Psoas muscle (tissue), 8 donors: ENCODE data around the gene CLRN2. TPM values are rescaled to one million over a fixed set of nuclear protein-coding genes. Genes with fewer than 3 reads are reported as not detected.

ENCODE experiments used
- ATAC-seq, 4 donors: fragments of 200-7000 bp; cut with Tn5 transposase; one replicate each; pipeline ENCODE4 v1.9.1; 2020; ENCODE audit warnings: moderate library complexity in 3 of 4, mild to moderate bottlenecking in 2 of 4
- DNase-seq, 2 donors: peaks; one replicate each; pipeline ENCODE4 v3.0.0-alpha.2; 2020
- H3K27ac ChIP-seq: fragments of 200-600 bp; one replicate; pipeline ENCODE4 v1.8.0; 2022
- H3K27me3 ChIP-seq, 3 donors: fragments of 200-600 bp in 1 of 3; one replicate each; pipeline versions ENCODE4 v1.6.1 to v1.8.0; 2013 to 2022; ENCODE audit warnings: low read length in 2 of 3, mild to moderate bottlenecking in 2 of 3, moderate library complexity in 1 of 3; ENCODE audit not compliant: insufficient read depth in 3 of 3
- H3K36me3 ChIP-seq, 2 donors: fragments of 200-600 bp in 1 of 2; one replicate each; pipeline versions ENCODE4 v1.6.1 to v1.8.0; 2013 to 2022; ENCODE audit warnings: low read depth in 1 of 2, mild to moderate bottlenecking in 1 of 2, moderate library complexity in 1 of 2; ENCODE audit not compliant: insufficient read depth in 1 of 2
- H3K4me1 ChIP-seq: fragments of 200-600 bp; one replicate; pipeline ENCODE4 v1.8.0; 2022
- H3K4me3 ChIP-seq: fragments of 200-600 bp; one replicate; pipeline ENCODE4 v1.8.0; 2022; ENCODE audit warnings: mild to moderate bottlenecking
- H3K9me3 ChIP-seq: fragments of 200-600 bp; one replicate; pipeline ENCODE4 v1.8.0; 2022
- WGBS, 3 donors: extraction: QIAGEN DNeasy Blood & Tissue Kit; methylation state at CpG; one replicate each; pipeline versions ENCODE4 v1.1.6 to v1.1.7; 2013; 5-methylcytosine and 5-hydroxymethylcytosine counted together
- intact Hi-C, 2 donors: fragments of 100-400 bp; cut with DNase I; formaldehyde crosslinking; loops; one replicate each; pipeline versions ENCODE4 v1.11.0 to v1.14.2; 2022
- long read RNA-seq, 2 donors: library from polyadenylated mRNA; unstranded; transcript quantifications; one replicate each; pipeline ENCODE4 v2.0.0, GENCODE V29; 2021
- polyA plus RNA-seq, 3 donors: library from polyadenylated mRNA; stranded (reverse); fragments of 200-250 nt; gene quantifications; one replicate each; pipeline ENCODE4 v1.2.3, GENCODE V29; 2013
- total RNA-seq, 4 donors: library from RNA; stranded (reverse); fragmentation: NEBNext Ultra II Directional in 2 of 4; extraction: Animal tissue kit (Norgen Biotek cat#: 25700) in 2 of 4; gene quantifications; one replicate each; pipeline versions ENCODE4 v1.2.1 to v1.2.4, GENCODE V29; 2021 to 2023
- TF ChIP-seq, protein P1 (sequence below): fragments of 200-600 bp; IDR thresholded peaks from one replicate; pipeline ENCODE4 v1.8.0; 2022; ENCODE audit warnings: antibody characterized with exemption
- donor health status: healthy with polysubstance abuse.
- donor health status: DM: no; HTN: no; CAD: no; lungs with moderate emphysema.
- donor health status: Bipolar disorder and iron deficiency.
- donor health status: healthy.
- donor health status: DM: yes; HTN: yes; CAD: no.
- donor health status: DM: no; HTN: no; CAD: no.
- donor health status: DM: no; HTN: no; CAD: no.
- donor health status: DM: yes; HTN: yes; CAD: no.

Gene CLRN2, protein sequence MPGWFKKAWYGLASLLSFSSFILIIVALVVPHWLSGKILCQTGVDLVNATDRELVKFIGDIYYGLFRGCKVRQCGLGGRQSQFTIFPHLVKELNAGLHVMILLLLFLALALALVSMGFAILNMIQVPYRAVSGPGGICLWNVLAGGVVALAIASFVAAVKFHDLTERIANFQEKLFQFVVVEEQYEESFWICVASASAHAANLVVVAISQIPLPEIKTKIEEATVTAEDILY
- total RNA-seq (not detected), polyA plus RNA-seq (not detected)
- long read RNA-seq, donor 1: 0 reads
- long read RNA-seq, donor 2: 0 reads

DNA sequence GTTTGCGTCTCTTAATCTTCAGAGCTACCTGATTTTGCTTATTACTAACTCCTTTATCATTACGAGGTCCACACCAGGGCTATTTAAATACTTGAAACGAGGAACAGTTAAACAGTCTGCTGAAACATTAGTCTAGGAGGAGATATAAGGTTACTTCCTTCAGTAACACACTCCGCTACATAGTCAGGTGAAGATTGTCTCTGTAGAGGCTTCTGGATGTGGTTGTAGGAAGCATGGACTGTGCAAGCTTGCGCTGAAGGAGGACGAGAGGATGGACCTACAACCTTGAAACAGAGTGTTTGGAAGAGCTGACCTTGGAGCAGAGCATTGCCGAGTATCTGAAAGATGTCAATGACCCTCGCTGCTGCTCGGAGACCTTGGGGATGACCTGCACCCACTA lies at the start of gene CLRN2:
Gene CLRN2, plus strand, starts transcription at position 301 of the 400 bp plus-strand sequence. CDS start 102 bp downstream, outside the sequence.
- intact Hi-C loops: loop anchor here in 1 of 2 donors (10.0 kb wide), 1 partner anchor 510 kb away; the partner anchor contains the start of gene LCORL
- TF ChIP-seq, protein P1, sequence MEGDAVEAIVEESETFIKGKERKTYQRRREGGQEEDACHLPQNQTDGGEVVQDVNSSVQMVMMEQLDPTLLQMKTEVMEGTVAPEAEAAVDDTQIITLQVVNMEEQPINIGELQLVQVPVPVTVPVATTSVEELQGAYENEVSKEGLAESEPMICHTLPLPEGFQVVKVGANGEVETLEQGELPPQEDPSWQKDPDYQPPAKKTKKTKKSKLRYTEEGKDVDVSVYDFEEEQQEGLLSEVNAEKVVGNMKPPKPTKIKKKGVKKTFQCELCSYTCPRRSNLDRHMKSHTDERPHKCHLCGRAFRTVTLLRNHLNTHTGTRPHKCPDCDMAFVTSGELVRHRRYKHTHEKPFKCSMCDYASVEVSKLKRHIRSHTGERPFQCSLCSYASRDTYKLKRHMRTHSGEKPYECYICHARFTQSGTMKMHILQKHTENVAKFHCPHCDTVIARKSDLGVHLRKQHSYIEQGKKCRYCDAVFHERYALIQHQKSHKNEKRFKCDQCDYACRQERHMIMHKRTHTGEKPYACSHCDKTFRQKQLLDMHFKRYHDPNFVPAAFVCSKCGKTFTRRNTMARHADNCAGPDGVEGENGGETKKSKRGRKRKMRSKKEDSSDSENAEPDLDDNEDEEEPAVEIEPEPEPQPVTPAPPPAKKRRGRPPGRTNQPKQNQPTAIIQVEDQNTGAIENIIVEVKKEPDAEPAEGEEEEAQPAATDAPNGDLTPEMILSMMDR: no peak
- 79 to 82% (median 79%) methylated on average over 9 of the region's 9 CpGs for WGBS, 3 donors
- ATAC-seq (no peak), DNase-seq (no peak)
- peaks cover 12% of the 10 kb centered on the region for H3K4me1 ChIP-seq
- no peaks in the 10 kb centered on the region for H3K36me3 ChIP-seq
- no peak within 1 kb of the TSS for H3K27ac ChIP-seq
- no peak within 1 kb of the TSS for H3K4me3 ChIP-seq
- no peaks in the 10 kb centered on the region for H3K9me3 ChIP-seq
- no peaks in the 10 kb centered on the region for H3K27me3 ChIP-seq

DNA sequence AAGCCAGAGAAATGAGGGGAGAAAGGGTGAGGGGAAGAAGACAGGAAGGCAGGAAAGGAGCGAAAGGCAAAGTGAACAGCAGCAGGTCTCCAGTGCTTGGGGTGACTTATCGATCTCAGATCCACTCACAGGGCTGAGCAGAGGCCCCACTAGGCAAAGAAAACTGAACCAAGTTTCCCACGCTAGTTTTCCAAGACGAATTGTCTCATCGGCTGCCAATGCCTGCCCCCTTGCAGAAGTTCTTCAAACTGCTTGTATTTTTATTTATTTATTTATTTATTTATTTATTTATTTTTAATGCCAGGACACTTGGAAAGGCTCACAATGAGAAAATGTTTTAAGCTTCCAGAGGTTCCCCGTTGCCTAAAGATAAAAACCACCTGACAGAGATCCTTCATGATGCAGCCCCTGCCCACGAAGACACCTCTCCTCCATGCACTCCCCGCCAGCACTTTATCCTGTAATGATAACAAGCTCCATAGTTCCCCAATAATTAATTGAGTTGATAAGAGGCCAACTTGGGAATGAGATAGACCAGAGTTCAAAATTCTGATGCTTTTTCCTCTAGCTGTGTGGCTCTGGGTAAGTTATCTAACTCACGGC lies 46.2 kb upstream of the CLRN2 start:
- H3K4me3 ChIP-seq: no peak overlapping the region
- H3K27ac ChIP-seq: no peak overlapping the region
- no peaks in the 10 kb centered on the region for H3K4me1 ChIP-seq
- H3K36me3 ChIP-seq: no peaks in the 10 kb centered on the region
- WGBS, 3 donors: 43 to 45% (median 44%) methylated on average over 9 of the region's 9 CpGs
- no peaks in the 10 kb centered on the region for H3K9me3 ChIP-seq
- no peak for ATAC-seq
- H3K27me3 ChIP-seq: no peaks in the 10 kb centered on the region
- TF ChIP-seq, protein P1: peak; percentile 51
- DNase-seq: no peak
- intact Hi-C loops: no loop called here

DNA sequence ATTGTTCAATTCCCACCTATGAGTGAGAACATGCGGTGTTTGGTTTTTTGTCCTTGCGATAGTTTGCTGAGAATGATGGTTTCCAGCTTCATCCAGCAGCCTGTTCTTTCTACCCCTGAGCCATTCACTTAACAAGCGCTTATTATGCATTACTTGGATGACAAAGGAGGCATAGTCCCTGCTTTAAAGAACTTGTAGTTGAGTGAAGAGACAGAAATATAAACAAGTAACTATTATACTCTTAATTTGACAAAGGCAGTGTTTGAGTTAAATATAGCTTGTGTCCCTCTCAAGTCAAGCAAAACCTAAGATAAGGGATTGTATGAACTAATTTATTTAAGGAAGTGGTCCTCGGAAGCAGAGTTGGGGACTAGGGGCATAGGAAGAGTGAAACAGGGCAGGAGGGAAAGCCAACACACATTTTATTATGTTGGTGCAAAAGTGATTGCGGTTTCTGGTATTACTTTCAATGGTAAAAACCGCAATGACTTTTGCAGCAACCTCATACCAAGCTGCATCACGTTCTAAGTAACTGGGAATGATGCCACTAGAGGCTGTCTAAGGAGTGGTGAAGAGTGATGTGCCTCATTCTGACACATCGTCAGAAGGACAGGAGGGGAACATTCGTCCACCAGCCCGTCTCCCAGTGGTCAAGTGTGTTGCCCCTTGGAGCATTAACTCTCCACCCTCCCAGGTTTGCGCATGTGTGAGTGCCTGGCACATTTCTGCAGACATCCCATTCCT lies 44.9 kb upstream of the CLRN2 start:
- TF ChIP-seq, protein P1: no peak
- WGBS, 3 donors: 79 to 86% (median 81%) methylated on average over 10 to 11 of the region's 11 CpGs

DNA sequence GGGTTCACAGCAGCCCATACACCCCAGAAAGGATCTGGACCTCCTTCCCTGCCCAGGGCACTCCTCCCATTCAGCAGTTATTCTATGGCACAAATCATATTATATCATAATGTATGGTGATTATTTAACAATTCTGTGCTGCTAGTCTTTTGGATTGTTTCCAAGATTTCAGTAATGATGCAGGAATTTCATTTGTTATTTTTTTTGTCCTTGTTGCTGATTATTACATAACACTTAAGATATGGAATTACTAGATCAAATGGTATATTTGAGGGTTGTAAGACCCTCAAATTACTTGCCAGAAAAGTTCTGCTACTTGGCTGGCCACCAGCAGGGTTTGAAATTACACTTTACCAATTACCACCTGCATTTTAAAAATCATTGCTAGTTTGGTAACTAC lies 39.5 kb upstream of the CLRN2 start:
- Histone ChIP-seq H3K36me3 (no peaks in the 10 kb centered on the region), H3K27me3 (no peaks in the 10 kb centered on the region), H3K9me3 (no peaks in the 10 kb centered on the region), H3K4me3 (no peak overlapping the region), H3K27ac (no peak overlapping the region), H3K4me1 (no peaks in the 10 kb centered on the region)
- no peak for ATAC-seq
- TF ChIP-seq, protein P1: no peak
- intact Hi-C loops: loop anchor here in 1 of 2 donors (10.0 kb wide), 1 partner anchor 1181 kb away; no protein-coding TSS in a partner anchor
- DNase-seq: no peak

More for the DNA sequence above, 44.9 kb upstream of the CLRN2 start:
- no peak overlapping the region for H3K4me3 ChIP-seq
- H3K4me1 ChIP-seq: no peaks in the 10 kb centered on the region
- no peak overlapping the region for H3K27ac ChIP-seq
- intact Hi-C loops: loop anchor here (5.0 to 10.0 kb wide), 2 partner anchors 1175 to 1178 kb away; no protein-coding TSS in a partner anchor
- ATAC-seq (no peak), DNase-seq (no peak)
- no peaks in the 10 kb centered on the region for H3K36me3 ChIP-seq
- no peaks in the 10 kb centered on the region for H3K27me3 ChIP-seq
- no peaks in the 10 kb centered on the region for H3K9me3 ChIP-seq
